ACC112 (cell line): ENCODE measurements around the gene GNA15.
"Not testable (repeated sequence)": the region's sequence is repeated elsewhere in the genome, so short reads cannot be mapped to it uniquely, and the experiment has no call there.

ENCODE experiments used
- H2AFZ ChIP-seq: fragments of 200-600 bp; sonication (generic); one replicate; pipeline ENCODE4 v1.6.0; 2017; ENCODE audit warnings: antibody characterized with exemption, low read length; ENCODE audit not compliant: unreplicated experiment
- H3K27ac ChIP-seq: fragments of 200-600 bp; sonication (generic); 2 replicates; pipeline ENCODE4 v1.5.1; 2014; ENCODE audit warnings: low read depth, mild to moderate bottlenecking, antibody characterized with exemption, low read length, moderate library complexity
- H3K27me3 ChIP-seq: fragments of 200-600 bp; sonication (generic); 2 replicates; pipeline ENCODE4 v1.6.1; 2014; ENCODE audit warnings: mild to moderate bottlenecking, antibody characterized with exemption, low read length, moderate library complexity, mixed read lengths; ENCODE audit not compliant: insufficient read depth
- H3K36me3 ChIP-seq: fragments of 200-600 bp; sonication (generic); 2 replicates; pipeline ENCODE4 v1.6.1; 2016; ENCODE audit warnings: mild to moderate bottlenecking, antibody characterized with exemption, low read length, moderate library complexity, mixed read lengths; ENCODE audit not compliant: insufficient read depth
- H3K4me1 ChIP-seq: fragments of 200-600 bp; sonication (generic); one replicate; pipeline ENCODE4 v1.6.1; 2016; ENCODE audit warnings: low read length, mixed read lengths; ENCODE audit not compliant: insufficient read depth, unreplicated experiment, control insufficient read depth
- H3K4me3 ChIP-seq: fragments of 200-600 bp; sonication (generic); 2 replicates; pipeline ENCODE4 v1.5.1; 2014; ENCODE audit warnings: mild to moderate bottlenecking, low read depth, low read length
- H3K79me2 ChIP-seq: fragments of 200-600 bp; sonication (generic); one replicate; pipeline ENCODE4 v1.6.0; 2016; ENCODE audit warnings: low read length; ENCODE audit not compliant: control insufficient read depth, unreplicated experiment, insufficient read depth

Gene GNA15

GRCh38 chr19:3135961-3136683 lies at the start of gene GNA15:
GNA15 (plus strand) TSS chr19:3136033; CDS start chr19:3136451, 418 bp downstream.
- Histone ChIP-seq H2AFZ (no peak within 1 kb of the TSS), H3K27me3 (no peaks in the 10 kb centered on the region), H3K4me3 (no peak within 1 kb of the TSS), H3K27ac (no peak within 1 kb of the TSS), H3K4me1 (no peaks in the 10 kb centered on the region), H3K36me3 (no peaks in the 10 kb centered on the region), H3K79me2 (no peaks in the 10 kb centered on the region)

DNA sequence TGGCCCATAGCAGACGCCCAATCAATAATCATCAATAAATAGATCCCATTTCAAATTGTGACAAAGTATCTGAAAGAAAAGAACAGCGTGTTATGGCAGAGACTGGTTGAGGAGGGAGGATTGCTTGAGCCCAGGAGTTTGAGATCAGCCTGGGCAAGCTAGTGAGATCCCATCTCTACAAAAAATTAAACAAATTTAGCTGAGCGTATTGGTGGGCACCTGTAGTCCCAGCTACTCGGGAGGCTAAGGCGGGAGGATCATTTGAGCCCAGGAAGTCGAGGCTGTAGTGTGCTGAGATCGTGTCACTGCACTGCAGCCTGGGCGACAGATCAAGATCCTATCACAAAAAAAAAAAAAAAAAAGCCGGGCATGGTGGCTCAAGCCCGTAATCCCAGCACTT lies 48.1 kb upstream of the GNA15 start:
- Histone ChIP-seq H3K79me2 (no peaks in the 10 kb centered on the region), H3K4me1 (no peaks in the 10 kb centered on the region), H3K4me3 (no peak overlapping the region)

GRCh38 chr19:3089299-3089855 lies 46.5 kb upstream of the GNA15 start:
- H3K4me1 ChIP-seq, H3K36me3 ChIP-seq, H2AFZ ChIP-seq, H3K27ac ChIP-seq, H3K4me3 ChIP-seq, H3K27me3 ChIP-seq, H3K79me2 ChIP-seq: not testable (repeated sequence)

More for the DNA sequence above, 48.1 kb upstream of the GNA15 start:
- no peak overlapping the region for H2AFZ ChIP-seq
- H3K27me3 ChIP-seq = no peaks in the 10 kb centered on the region
- no peak overlapping the region for H3K27ac ChIP-seq
- no peaks in the 10 kb centered on the region for H3K36me3 ChIP-seq

DNA sequence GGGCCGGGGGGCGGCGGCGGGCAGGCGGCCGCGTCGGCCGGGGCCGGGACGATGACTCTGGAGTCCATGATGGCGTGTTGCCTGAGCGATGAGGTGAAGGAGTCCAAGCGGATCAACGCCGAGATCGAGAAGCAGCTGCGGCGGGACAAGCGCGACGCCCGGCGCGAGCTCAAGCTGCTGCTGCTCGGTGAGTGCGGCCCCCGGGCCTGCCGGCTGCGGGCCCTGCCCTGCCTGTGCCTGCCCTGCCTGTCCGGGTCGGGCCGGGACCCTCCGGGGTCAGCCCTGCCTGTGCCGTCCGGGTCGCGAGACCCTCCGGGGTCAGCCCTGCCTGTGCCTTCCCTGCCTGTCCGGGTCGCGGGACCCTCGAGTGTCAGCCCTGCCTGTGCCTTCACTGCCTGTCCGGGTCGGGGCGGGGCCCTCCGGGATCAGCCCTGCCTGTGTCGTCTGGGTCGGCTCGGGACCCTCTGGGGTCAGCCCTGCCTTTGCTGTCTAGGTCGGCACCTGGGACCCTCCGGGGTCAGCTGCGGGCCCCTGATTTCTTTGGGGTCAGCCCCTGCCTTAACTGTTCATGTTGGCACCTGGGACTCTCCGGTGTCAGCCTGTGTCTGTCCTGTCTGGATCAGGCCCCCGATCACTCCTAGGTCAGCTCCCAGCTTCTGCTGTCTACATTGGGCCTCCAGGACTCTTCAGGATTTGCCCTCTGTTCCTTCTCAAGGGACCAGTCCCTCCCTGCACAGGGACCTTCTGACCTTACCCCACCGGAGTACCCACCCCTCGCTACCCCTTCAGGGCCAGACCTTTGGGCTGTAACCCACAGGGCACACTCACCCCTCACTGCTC lies 41.0 kb upstream of the GNA15 start:
- Histone ChIP-seq H3K79me2 (peaks cover 54% of the 10 kb centered on the region), H3K27ac (no peak overlapping the region; the same call in 1 of the 2 replicates), H3K36me3 (no peaks in the 10 kb centered on the region), H3K27me3 (no peaks in the 10 kb centered on the region), H2AFZ (no peak overlapping the region), H3K4me3 (peak overlapping the region; percentile 98), H3K4me1 (peaks cover 27% of the 10 kb centered on the region)

- no peak overlapping the region for H2AFZ ChIP-seq
- peaks cover 27% of the 10 kb centered on the region for H3K4me1 ChIP-seq
- H3K4me3 ChIP-seq = peak overlapping the region; percentile 98
- no peaks in the 10 kb centered on the region for H3K27me3 ChIP-seq
- H3K27ac ChIP-seq = no peak overlapping the region
- H3K79me2 ChIP-seq = peaks cover 62% of the 10 kb centered on the region
- H3K36me3 ChIP-seq = no peaks in the 10 kb centered on the region
These were observed 40.2 kb upstream of the GNA15 start for GRCh38 chr19:3095441-3096191.

- peak overlapping the region; percentile 98 for H3K4me3 ChIP-seq
- H3K79me2 ChIP-seq = peaks cover 70% of the 10 kb centered on the region
- H3K27ac ChIP-seq = no peak overlapping the region
- no peaks in the 10 kb centered on the region for H3K36me3 ChIP-seq
- H2AFZ ChIP-seq = no peak overlapping the region
- peaks cover 27% of the 10 kb centered on the region for H3K4me1 ChIP-seq
- no peaks in the 10 kb centered on the region for H3K27me3 ChIP-seq
These were observed 39.4 kb upstream of the GNA15 start for GRCh38 chr19:3096267-3096901.

- Histone ChIP-seq H3K36me3 (no peaks in the 10 kb centered on the region), H3K4me3 (peak overlapping the region; percentile 98), H3K79me2 (peaks cover 75% of the 10 kb centered on the region), H3K27ac (no peak overlapping the region), H2AFZ (no peak overlapping the region), H3K4me1 (peaks cover 27% of the 10 kb centered on the region), H3K27me3 (no peaks in the 10 kb centered on the region)
These were observed 38.9 kb upstream of the GNA15 start for GRCh38 chr19:3096902-3097326.

DNA sequence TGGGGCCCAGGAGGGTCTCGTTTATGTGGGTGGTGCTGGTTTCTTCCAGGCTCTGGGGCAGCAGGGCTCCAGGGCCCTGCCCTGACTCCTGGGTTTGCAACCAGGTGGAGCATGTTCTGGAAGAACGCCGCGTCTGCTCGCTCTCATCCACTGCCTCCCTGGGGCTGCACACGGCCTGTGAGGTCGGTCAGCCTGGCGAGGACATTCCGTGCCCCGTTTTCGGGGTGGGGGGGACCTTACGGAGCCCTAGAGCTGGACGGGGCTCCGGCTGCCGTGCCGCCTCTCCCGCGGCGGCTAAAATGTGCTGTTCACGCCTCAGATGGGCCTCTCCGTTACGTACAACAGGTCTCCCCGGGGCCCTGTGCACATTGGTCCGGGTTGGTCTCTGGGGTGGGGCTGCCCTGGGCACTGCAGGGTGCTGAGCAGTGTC lies 38.4 kb upstream of the GNA15 start:
- no peak overlapping the region for H3K27ac ChIP-seq
- H3K36me3 ChIP-seq = no peaks in the 10 kb centered on the region
- H2AFZ ChIP-seq = no peak overlapping the region
- peaks cover 81% of the 10 kb centered on the region for H3K79me2 ChIP-seq
- no peaks in the 10 kb centered on the region for H3K27me3 ChIP-seq
- H3K4me1 ChIP-seq = peaks cover 27% of the 10 kb centered on the region
- peak overlapping the region; percentile 98 for H3K4me3 ChIP-seq

DNA sequence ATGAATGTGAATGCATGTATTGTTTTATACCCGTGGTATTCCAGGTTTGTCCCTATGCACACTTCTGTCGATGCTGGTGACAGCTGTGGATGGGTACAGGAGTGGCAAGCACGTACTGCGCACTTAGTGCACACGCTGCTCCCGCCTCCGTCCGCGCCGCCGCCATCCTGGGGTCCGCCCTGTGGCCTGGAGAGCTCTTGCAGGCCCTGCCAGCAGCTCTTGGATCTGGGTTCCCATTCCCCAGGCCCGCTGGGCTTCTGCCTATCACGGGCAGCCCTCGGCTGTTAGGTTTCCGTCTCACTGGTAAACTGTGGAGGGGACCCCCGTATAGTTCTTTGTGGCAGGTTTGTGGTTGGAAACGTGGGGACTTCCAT lies 37.7 kb upstream of the GNA15 start:
- H2AFZ ChIP-seq = no peak overlapping the region
- H3K4me1 ChIP-seq = peaks cover 27% of the 10 kb centered on the region
- H3K27me3 ChIP-seq = no peaks in the 10 kb centered on the region
- peaks cover 86% of the 10 kb centered on the region for H3K79me2 ChIP-seq
- peak overlapping the region; percentile 71 for H3K27ac ChIP-seq
- peak overlapping the region; percentile 98 for H3K4me3 ChIP-seq
- no peaks in the 10 kb centered on the region for H3K36me3 ChIP-seq
